Activated CD4-positive, alpha-beta memory T cell treated with anti-CD3 and anti-CD28 coated beads for 36 hours (primary cell): ENCODE results near the gene SCAMP3. TPM values are rescaled to one million over a fixed set of nuclear protein-coding genes. Genes with fewer than 3 reads are reported as not detected.
"Not testable (repeated sequence)": the region's sequence is repeated elsewhere in the genome, so short reads cannot be mapped to it uniquely, and the experiment has no call there.

Source experiments
- CTCF ChIA-PET: fragments of 350-600 bp; sonication (Branson Sonifier 250); formaldehyde crosslinking; loops from one replicate; lab custom pipeline; 2021; ENCODE audit warnings: antibody characterized with exemption, inconsistent platforms; lab: Charles Lee
- POLR2A ChIA-PET: fragments of 350-600 bp; sonication (Branson Sonifier 250); formaldehyde crosslinking; loops from one replicate; lab custom pipeline; 2021; ENCODE audit warnings: antibody characterized with exemption; lab: Charles Lee
- DNase-seq: peaks from one replicate; pipeline ENCODE4 v3.0.0-alpha.2; 2020
- H3K27ac Mint-ChIP-seq: one replicate; pipeline ENCODE4 v1.8.0; 2021; ENCODE audit warnings: mixed read lengths
- H3K27me3 Mint-ChIP-seq: one replicate; pipeline ENCODE4 v1.8.0; 2021; ENCODE audit warnings: mixed read lengths
- H3K36me3 Mint-ChIP-seq: one replicate; pipeline ENCODE4 v1.8.0; 2021; ENCODE audit warnings: mixed read lengths
- H3K4me1 Mint-ChIP-seq: one replicate; pipeline ENCODE4 v1.8.0; 2021; ENCODE audit warnings: low read depth, mixed read lengths
- H3K4me3 Mint-ChIP-seq: one replicate; pipeline ENCODE4 v1.8.0; 2021; ENCODE audit warnings: mild to moderate bottlenecking, mixed read lengths
- H3K9me3 Mint-ChIP-seq: one replicate; pipeline ENCODE4 v1.8.0; 2021; ENCODE audit warnings: mixed read lengths
- intact Hi-C: fragments of 100-400 bp; cut with micrococcal nuclease; formaldehyde crosslinking; loops from one replicate; pipeline ENCODE4 v1.15.1; 2023
- total RNA-seq, 2 experiments: library from RNA; stranded (reverse); gene quantifications; one replicate each; pipeline ENCODE4 v1.2.3, GENCODE V29; 2021

SCAMP3 gene
- total RNA-seq, 2 experiments from 2014 or later = 89.6 to 91.7 TPM

GRCh38 chr1:155296661-155297060, 34.5 kb upstream of the SCAMP3 start:
- H3K9me3 Mint-ChIP-seq = no peaks in the 10 kb centered on the region

GRCh38 chr1:155295942-155296267, 33.7 kb upstream of the SCAMP3 start:
- ChIA-PET CTCF (no interaction called here), POLR2A (interaction anchor here (1.5 kb wide), 1 partner anchor 11 kb away, joined by 3 read pairs; no protein-coding TSS in a partner anchor)
- no peak for DNase-seq
- H3K9me3 Mint-ChIP-seq = no peaks in the 10 kb centered on the region
- H3K4me3 Mint-ChIP-seq = no peak overlapping the region
- H3K36me3 Mint-ChIP-seq = no peaks in the 10 kb centered on the region
- H3K27me3 Mint-ChIP-seq = peaks cover 34% of the 10 kb centered on the region
- no peak overlapping the region for H3K27ac Mint-ChIP-seq
- H3K4me1 Mint-ChIP-seq = peaks cover 4% of the 10 kb centered on the region
- intact Hi-C loops = no loop called here

More at GRCh38 chr1:155296661-155297060, 34.5 kb upstream of the SCAMP3 start:
- CTCF ChIA-PET = interaction anchor here (1.4 kb wide), 1 partner anchor 45 kb away, joined by 5 read pairs; no protein-coding TSS in a partner anchor
- H3K4me3 Mint-ChIP-seq = no peak overlapping the region
- peaks cover 34% of the 10 kb centered on the region for H3K27me3 Mint-ChIP-seq
- POLR2A ChIA-PET = interaction anchor here (1.5 kb wide), 1 partner anchor 11 kb away, joined by 3 read pairs; no protein-coding TSS in a partner anchor
- no peak overlapping the region for H3K27ac Mint-ChIP-seq
- DNase-seq = no peak
- H3K36me3 Mint-ChIP-seq = no peaks in the 10 kb centered on the region
- intact Hi-C loops = no loop called here
- peaks cover 4% of the 10 kb centered on the region for H3K4me1 Mint-ChIP-seq

GRCh38 chr1:155295183-155295941, 33.2 kb upstream of the SCAMP3 start:
- intact Hi-C loops = no loop called here
- no peaks in the 10 kb centered on the region for H3K9me3 Mint-ChIP-seq
- no peak for DNase-seq
- POLR2A ChIA-PET = no interaction called here
- CTCF ChIA-PET = no interaction called here
- peaks cover 34% of the 10 kb centered on the region for H3K27me3 Mint-ChIP-seq
- H3K4me1 Mint-ChIP-seq = peaks cover 4% of the 10 kb centered on the region
- no peaks in the 10 kb centered on the region for H3K36me3 Mint-ChIP-seq
- no peak overlapping the region for H3K4me3 Mint-ChIP-seq
- no peak overlapping the region for H3K27ac Mint-ChIP-seq

GRCh38 chr1:155294520-155295182, 32.5 kb upstream of the SCAMP3 start:
- POLR2A ChIA-PET = no interaction called here
- Mint-ChIP-seq H3K27me3 (peaks cover 34% of the 10 kb centered on the region), H3K4me3 (no peak overlapping the region), H3K27ac (no peak overlapping the region), H3K4me1 (peaks cover 4% of the 10 kb centered on the region), H3K36me3 (no peaks in the 10 kb centered on the region), H3K9me3 (no peaks in the 10 kb centered on the region)
- DNase-seq = no peak
- CTCF ChIA-PET = no interaction called here
- intact Hi-C loops = no loop called here

GRCh38 chr1:155293086-155293749, 31.1 kb upstream of the SCAMP3 start:
- CTCF ChIA-PET = interaction anchor here (0.6 to 2.5 kb wide), 2 partner anchors 42 to 95 kb away, joined by 4 to 7 read pairs; no protein-coding TSS in a partner anchor
- no peaks in the 10 kb centered on the region for H3K36me3 Mint-ChIP-seq
- peaks cover 34% of the 10 kb centered on the region for H3K27me3 Mint-ChIP-seq
- no peak overlapping the region for H3K27ac Mint-ChIP-seq
- H3K4me3 Mint-ChIP-seq = no peak overlapping the region
- peaks cover 4% of the 10 kb centered on the region for H3K4me1 Mint-ChIP-seq
- POLR2A ChIA-PET = no interaction called here
- intact Hi-C loops = no loop called here
- no peak for DNase-seq
- no peaks in the 10 kb centered on the region for H3K9me3 Mint-ChIP-seq

- DNase-seq, H3K27ac Mint-ChIP-seq, H3K4me3 Mint-ChIP-seq, intact Hi-C loops, H3K36me3 Mint-ChIP-seq, H3K4me1 Mint-ChIP-seq, H3K9me3 Mint-ChIP-seq, POLR2A ChIA-PET: not testable (repeated sequence)
- CTCF ChIA-PET = interaction anchor here (2.5 kb wide), 1 partner anchor 40 kb away, joined by 7 read pairs; no protein-coding TSS in a partner anchor
- peaks cover 20% of the 10 kb centered on the region for H3K27me3 Mint-ChIP-seq
Observed at GRCh38 chr1:155291006-155291405, 28.8 kb upstream of the SCAMP3 start.

DNA sequence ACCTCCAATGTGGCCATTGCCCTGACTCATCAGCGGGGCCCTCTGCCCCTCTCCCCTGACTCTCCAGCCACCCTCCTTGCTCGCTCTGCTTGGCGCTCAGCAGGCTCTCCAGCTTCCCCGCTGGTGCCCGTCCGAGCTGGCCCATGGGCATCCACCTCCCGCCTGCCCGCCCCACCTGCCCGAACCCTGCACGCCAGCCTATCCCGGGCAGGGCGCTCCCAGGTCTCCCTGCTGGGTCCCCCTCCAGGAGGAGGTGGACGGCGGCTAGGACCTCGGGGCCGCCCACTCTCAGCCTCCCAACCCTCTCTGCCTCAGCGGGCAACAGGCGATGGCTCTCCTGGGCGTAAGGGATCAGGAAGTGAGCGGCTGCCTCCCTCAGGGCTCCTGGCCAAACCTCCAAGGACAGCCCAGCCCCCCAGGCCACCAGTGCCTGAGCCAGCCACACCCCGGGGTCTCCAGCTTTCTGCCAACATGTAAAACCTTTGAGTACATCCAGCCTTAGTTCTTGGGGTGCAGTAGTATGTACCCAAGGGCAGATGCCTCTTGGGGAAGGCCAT, 25.9 kb upstream of the SCAMP3 start:
- no peaks in the 10 kb centered on the region for H3K9me3 Mint-ChIP-seq
- H3K4me1 Mint-ChIP-seq = no peaks in the 10 kb centered on the region
- intact Hi-C loops = no loop called here
- no peak overlapping the region for H3K27ac Mint-ChIP-seq
- ChIA-PET CTCF (no interaction called here), POLR2A (no interaction called here)
- DNase-seq = no peak
- no peaks in the 10 kb centered on the region for H3K27me3 Mint-ChIP-seq
- no peak overlapping the region for H3K4me3 Mint-ChIP-seq
- no peaks in the 10 kb centered on the region for H3K36me3 Mint-ChIP-seq

DNA sequence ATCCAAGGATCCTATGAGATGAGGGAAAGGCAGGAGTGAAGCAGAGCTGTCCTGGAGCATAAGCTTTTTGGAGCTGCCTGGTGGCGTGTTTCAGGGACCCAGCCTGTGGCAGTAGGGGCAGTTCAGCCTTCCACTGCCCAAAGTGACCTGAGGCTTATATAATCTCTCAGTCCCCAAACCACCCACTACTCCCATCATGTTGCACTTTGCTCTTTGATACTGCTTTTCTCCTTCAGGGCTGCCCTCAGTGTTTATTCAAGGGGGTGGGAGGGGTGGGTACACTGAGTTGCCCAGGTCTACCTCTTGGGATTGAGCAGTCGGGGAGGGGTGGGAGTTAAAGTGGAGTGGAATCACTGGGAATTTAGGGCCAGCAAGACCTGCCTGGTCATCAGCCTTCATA, 24.4 kb upstream of the SCAMP3 start:
- Mint-ChIP-seq H3K4me3 (no peak overlapping the region), H3K4me1 (no peaks in the 10 kb centered on the region), H3K27ac (no peak overlapping the region), H3K9me3 (no peaks in the 10 kb centered on the region), H3K27me3 (no peaks in the 10 kb centered on the region), H3K36me3 (no peaks in the 10 kb centered on the region)
- intact Hi-C loops = no loop called here
- CTCF ChIA-PET = no interaction called here
- no peak for DNase-seq
- POLR2A ChIA-PET = no interaction called here

DNA sequence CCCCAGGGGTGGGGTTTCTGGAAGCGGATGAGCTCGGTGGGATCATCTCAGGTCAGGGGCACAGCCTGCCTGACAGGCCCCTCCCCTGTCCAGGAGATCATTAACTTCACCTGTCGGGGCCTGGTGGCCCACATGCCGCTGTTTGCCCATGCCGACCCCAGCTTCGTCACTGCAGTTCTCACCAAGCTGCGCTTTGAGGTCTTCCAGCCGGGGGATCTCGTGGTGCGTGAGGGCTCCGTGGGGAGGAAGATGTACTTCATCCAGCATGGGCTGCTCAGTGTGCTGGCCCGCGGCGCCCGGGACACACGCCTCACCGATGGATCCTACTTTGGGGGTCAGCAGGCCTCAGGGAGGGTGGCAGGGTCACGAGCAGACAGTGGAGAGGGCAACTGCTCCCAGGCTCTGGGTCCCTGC, 23.5 kb upstream of the SCAMP3 start:
- Mint-ChIP-seq H3K36me3 (no peaks in the 10 kb centered on the region), H3K4me1 (no peaks in the 10 kb centered on the region), H3K27me3 (no peaks in the 10 kb centered on the region), H3K4me3 (no peak overlapping the region), H3K9me3 (no peaks in the 10 kb centered on the region), H3K27ac (no peak overlapping the region)
- DNase-seq = no peak
- CTCF ChIA-PET = interaction anchor here (0.6 kb wide), 1 partner anchor 27 kb away, joined by 3 read pairs; no protein-coding TSS in a partner anchor
- intact Hi-C loops = no loop called here
- POLR2A ChIA-PET = no interaction called here

- ChIA-PET CTCF (no interaction called here), POLR2A (no interaction called here)
- H3K27me3 Mint-ChIP-seq = no peaks in the 10 kb centered on the region
Observed at GRCh38 chr1:155285063-155285462, 22.9 kb upstream of the SCAMP3 start.

DNA sequence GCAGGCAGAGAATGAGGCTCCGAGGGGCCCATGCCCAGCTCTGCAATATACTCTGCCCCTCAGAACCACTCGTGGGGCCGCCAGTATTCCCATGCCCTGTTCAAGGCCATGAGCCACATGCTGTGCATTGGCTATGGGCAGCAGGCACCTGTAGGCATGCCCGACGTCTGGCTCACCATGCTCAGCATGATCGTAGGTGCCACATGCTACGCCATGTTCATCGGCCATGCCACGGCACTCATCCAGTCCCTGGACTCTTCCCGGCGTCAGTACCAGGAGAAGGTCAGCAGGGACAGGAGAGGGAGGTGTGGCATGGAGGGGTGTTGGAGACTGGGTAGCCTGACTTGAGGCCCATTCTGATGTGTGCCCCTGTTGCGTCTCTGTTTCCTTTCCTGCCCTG, 22.3 kb upstream of the SCAMP3 start:
- CTCF ChIA-PET = no interaction called here
- Mint-ChIP-seq H3K4me3 (no peak overlapping the region), H3K36me3 (no peaks in the 10 kb centered on the region), H3K27ac (no peak overlapping the region), H3K9me3 (no peaks in the 10 kb centered on the region), H3K27me3 (no peaks in the 10 kb centered on the region), H3K4me1 (no peaks in the 10 kb centered on the region)
- POLR2A ChIA-PET = no interaction called here
- intact Hi-C loops = no loop called here
- no peak for DNase-seq

More at GRCh38 chr1:155285063-155285462, 22.9 kb upstream of the SCAMP3 start:
- Mint-ChIP-seq H3K36me3 (no peaks in the 10 kb centered on the region), H3K4me1 (no peaks in the 10 kb centered on the region), H3K27ac (no peak overlapping the region), H3K4me3 (no peak overlapping the region), H3K9me3 (no peaks in the 10 kb centered on the region)
- no peak for DNase-seq
- intact Hi-C loops = no loop called here

DNA sequence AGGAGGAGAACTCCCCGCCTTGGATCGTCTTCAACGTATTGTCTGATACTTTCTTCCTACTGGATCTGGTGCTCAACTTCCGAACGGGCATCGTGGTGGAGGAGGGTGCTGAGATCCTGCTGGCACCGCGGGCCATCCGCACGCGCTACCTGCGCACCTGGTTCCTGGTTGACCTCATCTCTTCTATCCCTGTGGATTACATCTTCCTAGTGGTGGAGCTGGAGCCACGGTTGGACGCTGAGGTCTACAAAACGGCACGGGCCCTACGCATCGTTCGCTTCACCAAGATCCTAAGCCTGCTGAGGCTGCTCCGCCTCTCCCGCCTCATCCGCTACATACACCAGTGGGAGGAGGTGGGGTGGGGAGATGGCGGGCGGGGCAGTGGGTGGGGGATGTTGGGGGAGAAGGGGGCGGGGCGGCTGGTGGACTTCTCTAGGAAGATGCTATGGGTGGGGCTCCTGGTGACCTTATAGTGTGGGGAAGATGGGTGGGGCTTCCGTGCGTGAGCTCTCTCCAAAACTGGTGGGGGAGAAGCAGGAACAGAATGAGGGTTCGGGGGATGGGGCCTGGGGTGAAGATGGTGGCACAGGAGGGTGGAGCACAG, 20.4 kb upstream of the SCAMP3 start:
- no peak overlapping the region for H3K4me3 Mint-ChIP-seq
- no peak overlapping the region for H3K27ac Mint-ChIP-seq
- no peaks in the 10 kb centered on the region for H3K36me3 Mint-ChIP-seq
- intact Hi-C loops = no loop called here
- H3K27me3 Mint-ChIP-seq = no peaks in the 10 kb centered on the region
- no peaks in the 10 kb centered on the region for H3K9me3 Mint-ChIP-seq
- H3K4me1 Mint-ChIP-seq = peaks cover 6% of the 10 kb centered on the region
- ChIA-PET POLR2A (no interaction called here), CTCF (no interaction called here)
- no peak for DNase-seq
